AG09309 (cell line): ENCODE data around the gene PKM.
"Not testable (repeated sequence)": the region's sequence is repeated elsewhere in the genome, so short reads cannot be mapped to it uniquely, and the experiment has no call there.

ENCODE experiments used
- DNase-seq: peaks from one replicate; pipeline ENCODE4 v3.0.0-alpha.2; 2010; ENCODE audit warnings: low read depth
- H3K4me3 ChIP-seq: 2 replicates; pipeline ENCODE4 v1.5.1; 2011; ENCODE audit warnings: mild to moderate bottlenecking, low read depth, low read length, moderate library complexity; ENCODE audit not compliant: control insufficient read depth
- CTCF ChIP-seq: IDR thresholded peaks from 2 replicates; pipeline ENCODE4 v1.5.1; 2011; ENCODE audit warnings: mild to moderate bottlenecking, low read depth, low read length, inconsistent platforms; ENCODE audit not compliant: insufficient read depth, control insufficient read depth; ENCODE audit errors: missing control alignments

The PKM gene

DNA sequence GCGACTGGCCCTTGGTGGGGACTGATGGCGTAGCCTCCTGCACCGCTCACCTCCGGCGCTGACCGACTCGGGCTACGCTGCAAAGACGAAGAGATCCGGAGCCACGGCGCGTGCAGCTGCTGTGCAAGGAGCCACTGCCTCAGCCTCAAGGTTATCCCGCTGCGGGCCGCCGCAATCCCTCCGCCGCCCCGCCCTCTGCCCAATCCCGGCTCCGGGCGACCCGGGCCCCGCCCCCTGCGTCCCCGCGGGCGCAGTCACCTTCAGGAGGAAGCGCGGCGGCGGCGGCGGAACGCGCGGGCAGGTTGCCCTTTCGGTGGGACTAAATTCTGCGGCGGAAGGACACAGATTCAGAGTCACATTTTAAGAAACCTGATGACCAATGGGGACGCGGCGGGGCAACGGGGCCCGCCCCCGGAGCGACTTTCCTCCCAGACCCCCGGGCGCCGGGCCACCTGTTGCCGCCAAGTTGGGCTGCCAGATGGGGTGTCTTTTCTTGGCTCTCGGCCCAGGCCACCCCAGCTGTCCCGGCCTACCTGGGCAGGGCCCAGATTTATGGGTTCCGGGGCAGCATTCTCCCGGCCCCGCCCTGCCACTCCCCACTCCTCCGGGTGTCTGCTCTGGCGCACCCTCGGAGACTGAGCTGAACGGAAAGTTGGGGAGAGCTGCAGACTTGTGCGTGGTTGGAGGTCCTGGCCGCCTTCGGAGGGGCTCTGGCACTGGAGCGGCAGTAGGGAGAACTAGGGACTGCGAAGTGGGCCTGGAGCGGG lies at the start of gene PKM:
TSS of gene PKM (minus strand) at position 125 of the 767 bp plus-strand sequence. CDS start 12,093 bp downstream, outside the sequence.
- DNase-seq: peak; percentile 96
- TF ChIP-seq CTCF: no peak
- peak within 1 kb of the TSS; percentile 97 for H3K4me3 ChIP-seq

- no peak for DNase-seq
- TF ChIP-seq CTCF: no peak
- H3K4me3 ChIP-seq: no peak overlapping the region
Observed at GRCh38 chr15:72280751-72281150, 49.8 kb upstream of the PKM start.

- no peak for TF ChIP-seq CTCF
- DNase-seq: no peak
- H3K4me3 ChIP-seq: no peak overlapping the region
Observed at GRCh38 chr15:72278737-72279136, 47.7 kb upstream of the PKM start.

- TF ChIP-seq CTCF: no peak
- H3K4me3 ChIP-seq: no peak overlapping the region
- DNase-seq: no peak
Observed at GRCh38 chr15:72276326-72276700, 45.3 kb upstream of the PKM start.

GRCh38 chr15:72275635-72276325 lies 44.8 kb upstream of the PKM start:
- H3K4me3 ChIP-seq, DNase-seq: not testable (repeated sequence)

DNA sequence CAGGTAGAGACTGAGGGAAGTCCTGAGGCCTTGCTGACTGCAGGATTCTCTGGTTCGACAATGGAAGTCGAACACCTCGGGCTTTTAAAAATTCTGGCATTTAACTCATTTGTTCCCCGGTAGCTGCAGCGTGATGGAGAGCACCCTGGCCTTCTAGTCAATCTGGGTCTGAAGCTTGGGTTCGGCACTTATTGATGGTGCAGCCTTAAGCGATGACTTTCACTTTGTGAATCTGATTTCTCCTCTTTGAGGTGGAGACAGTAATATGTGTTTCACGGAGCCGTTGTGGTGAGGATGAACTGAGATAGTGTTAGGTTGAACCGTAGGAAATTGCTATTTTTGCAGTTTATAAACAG lies 42.0 kb upstream of the PKM start:
- peak overlapping the region; percentile 40 for H3K4me3 ChIP-seq
- no peak for TF ChIP-seq CTCF
- no peak for DNase-seq

DNA sequence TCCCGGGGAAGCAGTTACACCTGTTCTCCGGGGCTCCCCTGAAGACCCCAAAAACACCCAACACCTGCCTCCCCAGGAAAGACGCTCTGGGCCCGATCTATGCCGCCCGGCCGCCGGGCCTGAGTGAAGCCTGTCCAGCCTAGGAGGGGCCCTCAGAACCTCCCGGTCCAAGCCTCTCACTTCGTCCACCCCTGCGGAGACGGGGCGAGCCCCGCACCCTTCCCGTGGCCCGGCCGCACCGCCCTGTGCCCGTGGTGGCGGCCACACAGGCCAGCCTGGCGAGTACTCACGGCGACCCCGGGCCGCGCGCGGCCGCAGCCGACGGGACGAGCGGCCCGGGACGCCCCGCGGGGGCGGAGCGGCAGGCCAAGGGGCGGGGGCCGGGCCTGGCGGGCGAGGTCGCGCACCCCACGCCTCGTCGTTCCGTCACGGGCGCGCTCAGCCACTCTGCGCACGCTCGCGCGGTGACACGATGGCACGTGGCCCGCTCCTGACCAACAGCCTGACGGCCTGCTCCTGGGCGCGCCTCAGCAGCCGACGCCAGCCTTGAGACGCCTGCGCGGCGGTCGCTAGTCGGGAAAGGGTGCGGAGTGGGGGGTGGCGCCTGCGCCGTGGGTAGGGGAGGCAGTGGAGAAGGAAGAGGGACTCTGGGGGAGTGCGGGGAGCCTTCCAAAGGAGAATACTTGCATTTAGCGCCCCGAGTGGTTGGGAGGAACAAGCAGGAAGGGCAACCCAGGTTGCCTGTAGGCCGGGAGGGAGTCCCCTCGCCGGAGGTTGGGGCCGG lies 41.4 kb upstream of the PKM start, which contains the start of gene PARP6:
TSS of gene PARP6 (minus strand) at position 342 of the 784 bp plus-strand sequence. CDS start 5,077 bp downstream, outside the sequence.
- TF ChIP-seq CTCF: peak; percentile 73
- peak within 1 kb of the TSS; percentile 66 for H3K4me3 ChIP-seq
- peak; percentile 90 for DNase-seq
